ENCODE data around the gene MCM3AP. TPM values are rescaled to one million over a fixed set of nuclear protein-coding genes. Genes with fewer than 3 reads are reported as not detected.
"Not testable (repeated sequence)": the region's sequence is repeated elsewhere in the genome, so short reads cannot be mapped to it uniquely, and the experiment has no call there.

MCM3AP gene
- total and polyA plus RNA-seq, 2 experiments from 2014 or later: 30.9 to 56.1 TPM

DNA sequence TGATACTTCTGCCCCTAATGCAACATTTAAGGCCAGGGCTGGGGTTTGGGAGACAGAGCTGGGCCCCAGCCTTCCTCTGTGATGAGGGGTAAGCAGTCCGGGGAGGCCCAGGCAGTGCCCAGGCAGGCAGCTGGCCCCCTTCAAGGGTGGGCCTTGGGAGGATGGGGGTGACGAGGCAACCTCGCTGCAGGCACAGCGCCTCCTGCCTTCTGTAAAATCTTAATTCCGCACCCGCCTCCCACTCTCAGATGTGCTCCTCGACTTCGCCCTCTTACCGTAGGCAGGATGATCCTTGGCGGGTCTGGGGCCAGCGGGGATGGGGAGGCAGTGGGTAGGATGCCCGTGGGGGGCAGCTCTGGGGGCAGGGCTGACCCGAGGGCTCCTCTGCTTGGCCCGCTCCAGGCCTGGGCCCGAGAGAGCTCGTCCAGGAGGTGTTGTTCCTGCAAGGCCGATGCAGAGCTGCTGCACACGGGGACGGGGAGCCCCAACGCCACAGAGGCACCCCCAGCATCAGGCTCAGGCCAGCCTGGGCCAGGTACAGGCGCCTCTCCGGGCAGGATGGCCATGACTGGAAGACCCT lies 29.1 kb upstream of the MCM3AP start:
- H3F3A ChIP-seq (ENCODE audit: insufficient read depth): no peaks in the 10 kb centered on the region
- H3K9me2 ChIP-seq (ENCODE audit: insufficient read depth): no peaks in the 10 kb centered on the region
- H3K27ac ChIP-seq: no peak overlapping the region
- H3K4me1 ChIP-seq (ENCODE audit: insufficient read depth): no peaks in the 10 kb centered on the region
- no peaks in the 10 kb centered on the region for H3K27me3 ChIP-seq (replicated peaks; ENCODE audit: insufficient read depth)
- no peaks in the 10 kb centered on the region for H4K20me1 ChIP-seq (ENCODE audit: insufficient read depth)
- no peak overlapping the region for H3K4me2 ChIP-seq (ENCODE audit: unreplicated experiment)
- in situ Hi-C loops (cut with MboI): no loop called here
- TF ChIP-seq EZH2phosphoT487 (IDR thresholded peaks at IDR 0.05; ENCODE audit: insufficient read depth, low read depth) (no peak), EZH2 (IDR thresholded peaks at IDR 0.05; ENCODE audit: insufficient read depth, poor library complexity, severe bottlenecking) (no peak)
- no peaks in the 10 kb centered on the region for H3K9me3 ChIP-seq (ENCODE audit: low read depth)
- no peak overlapping the region for H3K9ac ChIP-seq
- no peaks in the 10 kb centered on the region for H3K36me3 ChIP-seq (ENCODE audit: low read depth)
- peaks cover 5% of the 10 kb centered on the region; the same call in 1 of the 2 replicates for H3K79me2 ChIP-seq (ENCODE audit: insufficient read depth)
- WGBS, 2 experiments (ENCODE audit: low coverage in 1 of 2, low lambda C conversion rate in 2 of 2, missing lambda C conversion rate in 2 of 2): 88 to 93% methylated on average over 20 to 22 of the region's 22 CpGs
- H3K4me3 ChIP-seq: no peak overlapping the region
- DNase-seq: no peak
- no peak overlapping the region for H2AFZ ChIP-seq

DNA sequence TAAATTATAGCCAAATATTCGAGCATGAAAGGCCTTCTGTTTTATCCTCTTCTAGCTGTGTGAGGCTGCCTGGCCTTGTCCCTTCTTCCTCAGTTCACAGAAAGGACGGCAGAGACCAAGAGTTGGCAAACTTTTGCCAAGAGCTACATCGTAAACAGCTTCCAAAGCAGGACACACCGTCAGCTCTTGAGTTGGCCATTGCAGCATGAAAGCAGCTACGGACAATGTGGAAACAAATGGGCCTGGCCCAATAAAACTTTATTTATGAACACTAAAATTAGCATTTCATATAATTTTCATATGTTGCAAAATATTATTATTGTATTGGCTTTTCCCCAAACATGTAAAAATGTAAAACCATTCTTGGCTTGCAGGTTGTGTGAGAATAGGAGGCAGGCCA lies 27.5 kb upstream of the MCM3AP start:
- DNase-seq: no peak
- H3K4me2 ChIP-seq (ENCODE audit: unreplicated experiment): no peak overlapping the region
- no peaks in the 10 kb centered on the region for H3K27me3 ChIP-seq (replicated peaks; ENCODE audit: insufficient read depth)
- no peaks in the 10 kb centered on the region for H3K36me3 ChIP-seq (ENCODE audit: low read depth)
- in situ Hi-C loops (cut with MboI): no loop called here
- H4K20me1 ChIP-seq (ENCODE audit: insufficient read depth): no peaks in the 10 kb centered on the region
- no peaks in the 10 kb centered on the region for H3K9me2 ChIP-seq (ENCODE audit: insufficient read depth)
- no peak overlapping the region for H3K4me3 ChIP-seq
- H3K9ac ChIP-seq: no peak overlapping the region
- H3K4me1 ChIP-seq (ENCODE audit: insufficient read depth): 0 out of 2 replicates have a peak, but pooled peaks cover under 1% of the 10 kb centered on the region
- no peak overlapping the region for H3K27ac ChIP-seq
- 78 to 85% methylated on average over 5 of the region's 5 CpGs for WGBS, 2 experiments (ENCODE audit: low coverage in 1 of 2, low lambda C conversion rate in 2 of 2, missing lambda C conversion rate in 2 of 2)
- H3K9me3 ChIP-seq (ENCODE audit: low read depth): no peaks in the 10 kb centered on the region
- no peaks in the 10 kb centered on the region for H3K79me2 ChIP-seq (ENCODE audit: insufficient read depth)
- peaks cover 6% of the 10 kb centered on the region for H3F3A ChIP-seq (ENCODE audit: insufficient read depth)
- TF ChIP-seq EZH2phosphoT487 (IDR thresholded peaks at IDR 0.05; ENCODE audit: insufficient read depth, low read depth): no peak
- no peak for TF ChIP-seq EZH2 (IDR thresholded peaks at IDR 0.05; ENCODE audit: insufficient read depth, poor library complexity, severe bottlenecking)
- no peak overlapping the region for H2AFZ ChIP-seq

DNA sequence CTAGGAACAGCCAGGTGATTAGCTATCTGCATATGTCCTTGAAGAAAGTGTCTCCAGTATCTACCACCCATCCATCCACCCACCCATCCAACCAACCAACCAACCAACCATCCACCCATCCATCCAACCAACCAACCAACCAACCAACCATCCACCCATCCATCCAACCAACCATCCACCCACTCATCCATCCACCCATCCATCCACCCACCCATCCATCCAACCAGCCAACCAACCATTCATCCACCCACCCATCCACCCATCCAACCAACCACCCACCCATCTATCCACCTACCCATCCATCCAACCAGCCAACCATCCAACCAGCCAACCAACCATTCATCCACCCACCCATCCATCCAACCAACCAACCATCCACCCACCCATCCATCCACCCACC lies 26.2 kb upstream of the MCM3AP start:
- Histone ChIP-seq H3K9me3 (ENCODE audit: low read depth) (no peaks in the 10 kb centered on the region), H3K27ac (no peak overlapping the region), H4K20me1 (ENCODE audit: insufficient read depth) (no peaks in the 10 kb centered on the region), H3K4me2 (ENCODE audit: unreplicated experiment) (no peak overlapping the region), H3K9me2 (ENCODE audit: insufficient read depth) (no peaks in the 10 kb centered on the region), H3K27me3 (replicated peaks; ENCODE audit: insufficient read depth) (no peaks in the 10 kb centered on the region), H2AFZ (no peak overlapping the region), H3K36me3 (ENCODE audit: low read depth) (no peaks in the 10 kb centered on the region), H3K9ac (no peak overlapping the region), H3K4me1 (ENCODE audit: insufficient read depth) (0 out of 2 replicates have a peak, but pooled peaks cover 3% of the 10 kb centered on the region), H3K4me3 (no peak overlapping the region), H3K79me2 (ENCODE audit: insufficient read depth) (no peaks in the 10 kb centered on the region), H3F3A (ENCODE audit: insufficient read depth) (peaks cover 8% of the 10 kb centered on the region)
- in situ Hi-C loops (cut with MboI): no loop called here
- no peak for DNase-seq
- TF ChIP-seq EZH2 (IDR thresholded peaks at IDR 0.05; ENCODE audit: insufficient read depth, poor library complexity, severe bottlenecking) (no peak), EZH2phosphoT487 (IDR thresholded peaks at IDR 0.05; ENCODE audit: insufficient read depth, low read depth) (no peak)

DNA sequence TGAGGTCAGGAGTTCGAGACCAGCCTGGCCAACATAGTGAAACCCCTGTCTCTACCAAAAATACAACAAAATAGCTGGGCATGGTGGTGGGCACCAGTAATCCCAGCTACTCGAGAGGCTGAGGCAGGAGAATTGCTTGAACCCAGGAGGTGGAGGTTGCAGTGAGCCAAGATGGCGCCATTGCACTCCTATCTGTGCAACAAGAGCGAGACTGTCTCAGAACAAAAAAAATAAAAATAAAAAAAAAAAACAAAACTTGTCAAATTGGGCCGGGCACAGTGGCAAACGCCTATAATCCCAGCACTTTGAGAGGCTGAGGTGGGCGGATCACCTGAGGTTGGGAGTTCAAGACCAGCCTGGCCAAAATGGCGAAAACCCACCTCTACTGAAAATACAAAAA lies 24.8 kb upstream of the MCM3AP start:
- H3K4me1 ChIP-seq (ENCODE audit: insufficient read depth); H3K36me3 ChIP-seq (ENCODE audit: low read depth); H3K9me3 ChIP-seq (ENCODE audit: low read depth); H3K9ac ChIP-seq; H4K20me1 ChIP-seq (ENCODE audit: insufficient read depth); H3F3A ChIP-seq (ENCODE audit: insufficient read depth); H3K27ac ChIP-seq; DNase-seq; H3K9me2 ChIP-seq (ENCODE audit: insufficient read depth); H3K27me3 ChIP-seq (replicated peaks; ENCODE audit: insufficient read depth); H3K4me3 ChIP-seq; H2AFZ ChIP-seq; in situ Hi-C loops (cut with MboI); H3K4me2 ChIP-seq (ENCODE audit: unreplicated experiment); H3K79me2 ChIP-seq (ENCODE audit: insufficient read depth): not testable (repeated sequence)
- 97 to 98% methylated on average over 8 of the region's 8 CpGs for WGBS, 2 experiments (ENCODE audit: low coverage in 1 of 2, low lambda C conversion rate in 2 of 2, missing lambda C conversion rate in 2 of 2)

DNA sequence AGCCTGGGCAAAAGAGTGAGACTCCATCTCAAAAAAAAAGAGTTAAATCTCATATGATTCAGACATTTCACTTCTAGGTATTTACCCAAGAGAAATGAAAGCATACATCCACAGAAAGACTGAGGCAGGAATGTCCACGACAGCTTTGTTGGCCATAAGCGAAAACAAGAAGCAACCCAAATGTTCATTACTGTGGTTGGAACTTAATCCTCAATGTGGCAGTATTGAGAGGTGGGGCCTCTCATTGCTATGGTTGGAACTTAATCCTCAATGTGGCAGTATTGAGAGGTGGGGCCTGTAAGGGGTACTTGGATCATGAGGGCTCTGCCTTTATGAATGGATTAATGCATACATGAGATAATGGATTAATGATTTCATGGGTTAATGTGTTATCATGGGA lies 23.0 kb upstream of the MCM3AP start:
- 0 out of 2 replicates have a peak, but pooled peaks cover 3% of the 10 kb centered on the region for H3K4me1 ChIP-seq (ENCODE audit: insufficient read depth)
- peaks cover 8% of the 10 kb centered on the region for H3F3A ChIP-seq (ENCODE audit: insufficient read depth)
- no peak overlapping the region for H3K4me2 ChIP-seq (ENCODE audit: unreplicated experiment)
- H3K9me3 ChIP-seq (ENCODE audit: low read depth): no peaks in the 10 kb centered on the region
- no peak for DNase-seq
- H4K20me1 ChIP-seq (ENCODE audit: insufficient read depth): no peaks in the 10 kb centered on the region
- H3K27me3 ChIP-seq (replicated peaks; ENCODE audit: insufficient read depth): no peaks in the 10 kb centered on the region
- in situ Hi-C loops (cut with MboI): no loop called here
- no peaks in the 10 kb centered on the region for H3K36me3 ChIP-seq (ENCODE audit: low read depth)
- no peaks in the 10 kb centered on the region for H3K9me2 ChIP-seq (ENCODE audit: insufficient read depth)
- TF ChIP-seq EZH2phosphoT487 (IDR thresholded peaks at IDR 0.05; ENCODE audit: insufficient read depth, low read depth) (no peak), EZH2 (IDR thresholded peaks at IDR 0.05; ENCODE audit: insufficient read depth, poor library complexity, severe bottlenecking) (no peak)
- no peak overlapping the region for H3K4me3 ChIP-seq
- no peak overlapping the region for H3K9ac ChIP-seq
- H3K79me2 ChIP-seq (ENCODE audit: insufficient read depth): no peaks in the 10 kb centered on the region
- WGBS, 2 experiments (ENCODE audit: low coverage in 1 of 2, low lambda C conversion rate in 2 of 2, missing lambda C conversion rate in 2 of 2): 97 to 100% methylated on average over 2 of the region's 2 CpGs
- no peak overlapping the region for H2AFZ ChIP-seq
- no peak overlapping the region for H3K27ac ChIP-seq
